ENCODE data around the gene CLBA1. TPM values are rescaled to one million over a fixed set of nuclear protein-coding genes. Genes with fewer than 3 reads are reported as not detected.
"Not testable (repeated sequence)": the region's sequence is repeated elsewhere in the genome, so short reads cannot be mapped to it uniquely, and the experiment has no call there.

The CLBA1 gene
- total and polyA plus RNA-seq, 4 donors: 12.3 to 22.3 (median 13.8) TPM

- ATAC-seq (ENCODE audit: insufficient read depth, low FRiP score); H3K27me3 ChIP-seq (ENCODE audit: control insufficient read depth in 3 of 3, insufficient read depth in 3 of 3, low read length in 2 of 3); H3K4me3 ChIP-seq; H3K4me1 ChIP-seq (ENCODE audit: control insufficient read depth in 5 of 5, insufficient read depth in 5 of 5, low read length in 5 of 5); H3K9me3 ChIP-seq (ENCODE audit: control insufficient read depth in 4 of 4, insufficient read depth in 3 of 4, low read length in 3 of 4); DNase-seq; H3K9ac ChIP-seq (ENCODE audit: insufficient read depth in 1 of 2, low read length in 2 of 2); H3K36me3 ChIP-seq (ENCODE audit: control insufficient read depth in 4 of 4, insufficient read depth in 4 of 4, low read length in 4 of 4); H3K27ac ChIP-seq (ENCODE audit: low read depth in 1 of 2, low read length in 1 of 2): not testable (repeated sequence)
- WGBS, 2 donors: 93 to 96% methylated on average over 40 to 43 of the region's 43 CpGs
Observed at GRCh38 chr14:104945986-104946965, 39.3 kb upstream of the CLBA1 start.

- DNase-seq; H3K27ac ChIP-seq (ENCODE audit: low read depth in 1 of 2, low read length in 1 of 2); H3K27me3 ChIP-seq (ENCODE audit: control insufficient read depth in 3 of 3, insufficient read depth in 3 of 3, low read length in 2 of 3); H3K9ac ChIP-seq (ENCODE audit: insufficient read depth in 1 of 2, low read length in 2 of 2); ATAC-seq (ENCODE audit: insufficient read depth, low FRiP score); H3K4me3 ChIP-seq; H3K36me3 ChIP-seq (ENCODE audit: control insufficient read depth in 4 of 4, insufficient read depth in 4 of 4, low read length in 4 of 4); H3K9me3 ChIP-seq (ENCODE audit: control insufficient read depth in 4 of 4, insufficient read depth in 3 of 4, low read length in 3 of 4); H3K4me1 ChIP-seq (ENCODE audit: control insufficient read depth in 5 of 5, insufficient read depth in 5 of 5, low read length in 5 of 5): not testable (repeated sequence)
- 94 to 95% methylated on average over 13 of the region's 13 CpGs for WGBS, 2 donors
Observed at GRCh38 chr14:104947201-104947600, 38.4 kb upstream of the CLBA1 start.

GRCh38 chr14:104947881-104948735, 37.5 kb upstream of the CLBA1 start:
- not testable (repeated sequence) for H3K9ac ChIP-seq (ENCODE audit: insufficient read depth in 1 of 2, low read length in 2 of 2); ATAC-seq (ENCODE audit: insufficient read depth, low FRiP score); H3K4me3 ChIP-seq; DNase-seq; H3K27me3 ChIP-seq (ENCODE audit: control insufficient read depth in 3 of 3, insufficient read depth in 3 of 3, low read length in 2 of 3); H3K27ac ChIP-seq (ENCODE audit: low read depth in 1 of 2, low read length in 1 of 2); H3K36me3 ChIP-seq (ENCODE audit: control insufficient read depth in 4 of 4, insufficient read depth in 4 of 4, low read length in 4 of 4); H3K9me3 ChIP-seq (ENCODE audit: control insufficient read depth in 4 of 4, insufficient read depth in 3 of 4, low read length in 3 of 4); H3K4me1 ChIP-seq (ENCODE audit: control insufficient read depth in 5 of 5, insufficient read depth in 5 of 5, low read length in 5 of 5)
- WGBS, 2 donors: 94 to 95% methylated on average over 34 to 35 of the region's 35 CpGs

GRCh38 chr14:104948736-104949031, 36.9 kb upstream of the CLBA1 start:
- Histone ChIP-seq H3K9ac (ENCODE audit: insufficient read depth in 1 of 2, low read length in 2 of 2) (no peak overlapping the region), H3K27ac (ENCODE audit: low read depth in 1 of 2, low read length in 1 of 2) (no peak overlapping the region), H3K36me3 (ENCODE audit: control insufficient read depth in 4 of 4, insufficient read depth in 4 of 4, low read length in 4 of 4) (no peaks in the 10 kb centered on the region), H3K4me3 (no peak overlapping the region), H3K27me3 (ENCODE audit: control insufficient read depth in 3 of 3, insufficient read depth in 3 of 3, low read length in 2 of 3) (no peaks in the 10 kb centered on the region), H3K4me1 (ENCODE audit: control insufficient read depth in 5 of 5, insufficient read depth in 5 of 5, low read length in 5 of 5) (no peaks in the 10 kb centered on the region), H3K9me3 (ENCODE audit: control insufficient read depth in 4 of 4, insufficient read depth in 3 of 4, low read length in 3 of 4) (peaks cover 0 to 1% (median 0%) of the 10 kb centered on the region in 4 donors)
- no peak for TF ChIP-seq CTCF (IDR thresholded peaks at IDR 0.05; ENCODE audit: control extremely low read depth, extremely low read depth)
- 96 to 98% methylated on average over 11 of the region's 11 CpGs for WGBS, 2 donors
- no peak for ATAC-seq (ENCODE audit: insufficient read depth, low FRiP score)
- no peak for DNase-seq

- ATAC-seq (ENCODE audit: insufficient read depth, low FRiP score); H3K4me3 ChIP-seq; DNase-seq; H3K4me1 ChIP-seq (ENCODE audit: control insufficient read depth in 5 of 5, insufficient read depth in 5 of 5, low read length in 5 of 5); H3K27ac ChIP-seq (ENCODE audit: low read depth in 1 of 2, low read length in 1 of 2); H3K9ac ChIP-seq (ENCODE audit: insufficient read depth in 1 of 2, low read length in 2 of 2); H3K27me3 ChIP-seq (ENCODE audit: control insufficient read depth in 3 of 3, insufficient read depth in 3 of 3, low read length in 2 of 3); H3K9me3 ChIP-seq (ENCODE audit: control insufficient read depth in 4 of 4, insufficient read depth in 3 of 4, low read length in 3 of 4); H3K36me3 ChIP-seq (ENCODE audit: control insufficient read depth in 4 of 4, insufficient read depth in 4 of 4, low read length in 4 of 4): not testable (repeated sequence)
- WGBS, 2 donors: 95 to 96% methylated on average over 23 to 24 of the region's 24 CpGs
Observed at GRCh38 chr14:104949406-104949955, 36.1 kb upstream of the CLBA1 start.
